ENCODE data around the gene GPSM3. TPM values are rescaled to one million over a fixed set of nuclear protein-coding genes. Genes with fewer than 3 reads are reported as not detected.

The GPSM3 gene
- 49.0 TPM for total RNA-seq (ENCODE audit: unreplicated experiment)
- long read RNA-seq, transcript GPSM3-206 (4 exons, 1,476 nt) = major isoform, 10 of 16 reads
- long read RNA-seq, partial matches to known transcripts = 4 of 16 reads
- long read RNA-seq, other reads (novel, unspliced or antisense) = 1 of 16 reads

GRCh38 chr6:32192608-32193039, at the start of gene GPSM3:
Gene GPSM3 (minus strand): TSS chr6:32192643. CDS start chr6:32192513, 130 bp downstream.
- peak within 1 kb of the TSS; percentile 65 for H3K4me3 Mint-ChIP-seq (ENCODE audit: unreplicated experiment)
- H3K4me1 Mint-ChIP-seq (ENCODE audit: unreplicated experiment) = peaks cover 63% of the 10 kb centered on the region
- H3K9me3 Mint-ChIP-seq (ENCODE audit: unreplicated experiment) = no peaks in the 10 kb centered on the region
- peak; percentile 52 for DNase-seq (ENCODE audit: low spot score)
- peaks cover 16% of the 10 kb centered on the region for H3K27me3 Mint-ChIP-seq (ENCODE audit: unreplicated experiment)
- H3K36me3 Mint-ChIP-seq (ENCODE audit: low read depth, unreplicated experiment) = peaks cover 12% of the 10 kb centered on the region
- H3K27ac Mint-ChIP-seq (ENCODE audit: unreplicated experiment) = peak within 1 kb of the TSS; percentile 97
- TF ChIP-seq CTCF (IDR thresholded peaks at IDR 0.05; ENCODE audit: unreplicated experiment) = no peak

- no peak for TF ChIP-seq CTCF (IDR thresholded peaks at IDR 0.05; ENCODE audit: unreplicated experiment)
Observed at GRCh38 chr6:32240686-32241085, 48.2 kb upstream of the GPSM3 start.

GRCh38 chr6:32239462-32239861, 47.0 kb upstream of the GPSM3 start:
- no peak for TF ChIP-seq CTCF (IDR thresholded peaks at IDR 0.05; ENCODE audit: unreplicated experiment)
- H3K4me3 Mint-ChIP-seq (ENCODE audit: unreplicated experiment) = no peak overlapping the region
- peaks cover 11% of the 10 kb centered on the region for H3K27me3 Mint-ChIP-seq (ENCODE audit: unreplicated experiment)
- H3K27ac Mint-ChIP-seq (ENCODE audit: unreplicated experiment) = no peak overlapping the region
- peaks cover 16% of the 10 kb centered on the region for H3K4me1 Mint-ChIP-seq (ENCODE audit: unreplicated experiment)
- H3K36me3 Mint-ChIP-seq (ENCODE audit: low read depth, unreplicated experiment) = no peaks in the 10 kb centered on the region
- H3K9me3 Mint-ChIP-seq (ENCODE audit: unreplicated experiment) = no peaks in the 10 kb centered on the region
- no peak for DNase-seq (ENCODE audit: low spot score)

More at GRCh38 chr6:32240686-32241085, 48.2 kb upstream of the GPSM3 start:
- Mint-ChIP-seq H3K4me3 (ENCODE audit: unreplicated experiment) (no peak overlapping the region), H3K4me1 (ENCODE audit: unreplicated experiment) (peaks cover 12% of the 10 kb centered on the region), H3K27ac (ENCODE audit: unreplicated experiment) (no peak overlapping the region), H3K9me3 (ENCODE audit: unreplicated experiment) (no peaks in the 10 kb centered on the region), H3K27me3 (ENCODE audit: unreplicated experiment) (peaks cover 11% of the 10 kb centered on the region), H3K36me3 (ENCODE audit: low read depth, unreplicated experiment) (no peaks in the 10 kb centered on the region)
- DNase-seq (ENCODE audit: low spot score) = no peak

GRCh38 chr6:32234934-32235333, 42.5 kb upstream of the GPSM3 start:
- no peak for DNase-seq (ENCODE audit: low spot score)
- peaks cover 3% of the 10 kb centered on the region for H3K27me3 Mint-ChIP-seq (ENCODE audit: unreplicated experiment)
- H3K9me3 Mint-ChIP-seq (ENCODE audit: unreplicated experiment) = no peaks in the 10 kb centered on the region
- H3K27ac Mint-ChIP-seq (ENCODE audit: unreplicated experiment) = peak overlapping the region; percentile 96
- H3K4me1 Mint-ChIP-seq (ENCODE audit: unreplicated experiment) = peaks cover 26% of the 10 kb centered on the region
- H3K4me3 Mint-ChIP-seq (ENCODE audit: unreplicated experiment) = no peak overlapping the region
- TF ChIP-seq CTCF (IDR thresholded peaks at IDR 0.05; ENCODE audit: unreplicated experiment) = no peak
- H3K36me3 Mint-ChIP-seq (ENCODE audit: low read depth, unreplicated experiment) = no peaks in the 10 kb centered on the region

- H3K36me3 Mint-ChIP-seq (ENCODE audit: low read depth, unreplicated experiment) = peaks cover 2% of the 10 kb centered on the region
- DNase-seq (ENCODE audit: low spot score) = no peak
- H3K27me3 Mint-ChIP-seq (ENCODE audit: unreplicated experiment) = peaks cover 4% of the 10 kb centered on the region
- no peak overlapping the region for H3K4me3 Mint-ChIP-seq (ENCODE audit: unreplicated experiment)
- H3K27ac Mint-ChIP-seq (ENCODE audit: unreplicated experiment) = peak overlapping the region; percentile 87
- peaks cover 57% of the 10 kb centered on the region for H3K4me1 Mint-ChIP-seq (ENCODE audit: unreplicated experiment)
- H3K9me3 Mint-ChIP-seq (ENCODE audit: unreplicated experiment) = no peaks in the 10 kb centered on the region
- TF ChIP-seq CTCF (IDR thresholded peaks at IDR 0.05; ENCODE audit: unreplicated experiment) = no peak
Observed at GRCh38 chr6:32226434-32226833, 34.0 kb upstream of the GPSM3 start.

All from endothelial cell (in vitro differentiated cells).